ENCODE results near the gene SOX2.

The SOX2 gene

DNA sequence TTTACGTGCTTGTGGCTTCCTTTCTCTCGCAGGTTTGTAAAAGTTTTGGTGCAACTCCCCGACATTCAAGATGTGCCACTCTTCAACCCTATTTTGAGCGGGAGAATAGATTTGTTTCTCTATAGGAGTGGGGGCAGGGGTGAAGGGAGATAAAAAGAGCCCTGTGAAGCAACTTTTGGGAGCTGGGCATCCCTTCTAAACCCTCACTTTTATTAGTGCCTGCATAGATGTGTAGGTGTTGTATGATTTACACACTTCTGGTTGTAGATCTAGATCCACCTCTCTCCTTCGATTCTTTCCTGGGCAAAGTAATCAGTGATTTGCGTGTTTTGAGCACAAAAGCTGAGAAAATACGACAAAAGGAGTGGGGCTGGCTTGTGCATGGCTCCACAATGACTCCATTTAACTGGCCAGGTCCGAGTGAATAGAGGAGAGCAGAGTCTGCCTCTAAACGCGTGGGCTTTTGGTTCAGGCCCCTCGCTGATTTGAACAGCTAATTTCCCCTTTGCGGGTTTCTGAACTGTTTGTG is 17.7 kb downstream of the SOX2 start:
- no peaks in the 10 kb centered on the region for H3K36me3 ChIP-seq (ENCODE audit: control insufficient read depth, insufficient read depth, low read length)
- H3K4me1 ChIP-seq (ENCODE audit: control insufficient read depth, insufficient read depth, low read length, poor library complexity, severe bottlenecking): peaks cover 6% of the 10 kb centered on the region
- peaks cover 46% of the 10 kb centered on the region for H3K27me3 ChIP-seq (replicated peaks; ENCODE audit: control insufficient read depth, insufficient read depth, low read length, poor library complexity, severe bottlenecking)
- no peak overlapping the region for H3K4me3 ChIP-seq (ENCODE audit: insufficient read depth, low read depth, low read length, poor library complexity, severe bottlenecking)
- H3K27ac ChIP-seq (ENCODE audit: insufficient read depth, low read length, poor library complexity, severe bottlenecking): no peak overlapping the region
- no peaks in the 10 kb centered on the region for H3K9me3 ChIP-seq (ENCODE audit: control insufficient read depth, low read length)
- no peak for DNase-seq

DNA sequence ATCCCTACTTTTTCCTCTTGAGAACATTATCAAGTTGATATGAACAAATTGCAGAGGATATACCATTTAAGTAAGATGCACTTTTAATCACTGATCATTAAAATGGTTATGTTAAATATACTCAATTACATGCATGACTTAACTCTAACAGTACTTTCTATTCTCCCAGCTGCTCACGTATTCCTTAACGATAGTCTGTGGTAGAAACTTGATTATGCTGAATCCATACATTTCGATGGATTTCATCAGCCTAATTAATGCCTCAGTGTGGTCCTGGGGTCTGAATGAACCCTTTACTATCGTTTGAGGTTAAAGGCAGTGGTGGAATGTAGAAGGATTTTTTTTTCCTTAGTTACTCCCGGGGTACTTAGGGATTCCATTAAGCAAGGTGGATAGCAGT is 18.6 kb downstream of the SOX2 start:
- no peak for DNase-seq
- Histone ChIP-seq H3K27ac (ENCODE audit: insufficient read depth, low read length, poor library complexity, severe bottlenecking) (no peak overlapping the region), H3K27me3 (replicated peaks; ENCODE audit: control insufficient read depth, insufficient read depth, low read length, poor library complexity, severe bottlenecking) (peaks cover 38% of the 10 kb centered on the region), H3K9me3 (ENCODE audit: control insufficient read depth, low read length) (no peaks in the 10 kb centered on the region), H3K36me3 (ENCODE audit: control insufficient read depth, insufficient read depth, low read length) (no peaks in the 10 kb centered on the region), H3K4me3 (ENCODE audit: insufficient read depth, low read depth, low read length, poor library complexity, severe bottlenecking) (no peak overlapping the region), H3K4me1 (ENCODE audit: control insufficient read depth, insufficient read depth, low read length, poor library complexity, severe bottlenecking) (peaks cover 6% of the 10 kb centered on the region)

DNA sequence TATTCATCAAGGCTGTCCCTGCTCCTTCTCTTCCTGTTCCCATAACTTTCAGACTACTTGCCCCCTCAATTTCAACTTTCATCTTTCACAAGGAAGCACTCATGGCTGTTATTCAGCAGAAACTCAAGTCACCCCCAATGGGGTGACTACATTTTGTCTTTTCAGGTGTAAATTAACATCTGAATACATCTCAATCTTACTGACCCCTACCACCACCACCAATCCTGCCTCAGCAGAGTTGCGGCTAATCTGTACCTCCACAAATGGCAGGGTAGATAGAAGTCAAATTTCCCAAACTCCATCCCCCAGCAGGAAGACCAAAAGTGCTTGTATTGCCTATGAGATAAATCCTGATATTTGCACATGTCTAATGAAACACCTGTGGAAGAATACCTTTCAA is 19.2 kb downstream of the SOX2 start:
- Histone ChIP-seq H3K4me1 (ENCODE audit: control insufficient read depth, insufficient read depth, low read length, poor library complexity, severe bottlenecking) (peaks cover 6% of the 10 kb centered on the region), H3K27ac (ENCODE audit: insufficient read depth, low read length, poor library complexity, severe bottlenecking) (no peak overlapping the region), H3K9me3 (ENCODE audit: control insufficient read depth, low read length) (no peaks in the 10 kb centered on the region), H3K27me3 (replicated peaks; ENCODE audit: control insufficient read depth, insufficient read depth, low read length, poor library complexity, severe bottlenecking) (peaks cover 33% of the 10 kb centered on the region), H3K4me3 (ENCODE audit: insufficient read depth, low read depth, low read length, poor library complexity, severe bottlenecking) (no peak overlapping the region), H3K36me3 (ENCODE audit: control insufficient read depth, insufficient read depth, low read length) (no peaks in the 10 kb centered on the region)
- no peak for DNase-seq

DNA sequence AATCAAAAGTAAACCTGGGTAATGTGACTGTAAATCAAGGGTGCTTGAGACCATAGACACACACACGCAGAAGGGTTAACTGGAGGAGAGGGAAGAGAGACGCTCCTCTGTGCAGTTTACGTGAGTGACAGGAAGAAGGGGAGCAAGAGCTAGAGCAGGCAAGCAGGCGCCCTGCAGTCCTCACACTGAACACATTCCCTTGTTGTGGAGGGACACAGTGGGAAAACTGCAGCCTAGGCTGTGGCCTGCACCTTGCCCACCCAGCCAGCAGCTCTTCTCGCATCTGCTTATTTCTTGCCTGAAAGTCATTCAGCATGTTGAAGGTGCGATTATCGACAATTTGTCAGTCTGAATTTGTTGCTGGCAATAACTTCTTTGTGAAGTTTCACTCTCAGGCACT is 24.2 kb downstream of the SOX2 start:
- no peak overlapping the region for H3K27ac ChIP-seq (ENCODE audit: insufficient read depth, low read length, poor library complexity, severe bottlenecking)
- no peak for DNase-seq
- no peaks in the 10 kb centered on the region for H3K4me1 ChIP-seq (ENCODE audit: control insufficient read depth, insufficient read depth, low read length, poor library complexity, severe bottlenecking)
- no peaks in the 10 kb centered on the region for H3K36me3 ChIP-seq (ENCODE audit: control insufficient read depth, insufficient read depth, low read length)
- H3K9me3 ChIP-seq (ENCODE audit: control insufficient read depth, low read length): no peaks in the 10 kb centered on the region
- no peak overlapping the region for H3K4me3 ChIP-seq (ENCODE audit: insufficient read depth, low read depth, low read length, poor library complexity, severe bottlenecking)
- H3K27me3 ChIP-seq (replicated peaks; ENCODE audit: control insufficient read depth, insufficient read depth, low read length, poor library complexity, severe bottlenecking): no peaks in the 10 kb centered on the region

DNA sequence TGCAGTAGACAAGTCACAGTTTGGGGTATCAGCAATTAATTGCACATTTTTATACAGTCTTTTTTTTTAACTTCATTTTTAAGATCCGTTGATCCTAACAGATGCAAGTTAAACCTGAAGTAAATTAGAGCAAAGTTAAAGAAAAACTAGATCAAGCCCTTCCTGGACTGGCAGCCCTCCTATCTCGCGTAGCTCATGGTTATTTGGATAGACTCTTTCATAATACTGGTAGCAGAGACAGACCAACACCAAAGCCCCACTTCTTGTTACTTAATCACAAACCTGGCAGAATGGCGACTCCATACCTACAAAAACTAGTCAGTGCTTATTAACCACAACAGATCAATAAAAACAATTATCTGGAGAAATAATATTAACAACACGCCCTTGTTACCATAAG is 26.8 kb downstream of the SOX2 start:
- no peak for DNase-seq
- Histone ChIP-seq H3K9me3 (ENCODE audit: control insufficient read depth, low read length) (no peaks in the 10 kb centered on the region), H3K4me1 (ENCODE audit: control insufficient read depth, insufficient read depth, low read length, poor library complexity, severe bottlenecking) (no peaks in the 10 kb centered on the region)

DNA sequence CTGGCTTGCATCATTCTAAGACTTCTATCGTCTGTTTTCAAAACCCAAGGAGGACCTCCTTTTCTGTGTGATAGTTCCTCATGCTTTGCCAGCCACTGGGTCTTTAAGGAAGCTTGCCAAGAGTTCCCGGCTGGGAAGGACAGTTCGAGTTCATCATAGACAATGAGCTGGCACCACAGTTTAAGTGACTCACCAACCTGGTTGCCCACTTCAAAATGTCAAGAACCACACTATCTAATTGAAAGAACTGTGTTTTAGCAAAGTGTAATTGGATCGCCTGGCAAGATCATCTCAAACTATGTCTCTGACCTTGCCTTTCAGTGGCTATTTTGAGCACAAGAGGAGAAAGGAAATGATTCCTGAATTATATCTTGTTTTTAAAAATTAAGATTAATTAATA is 27.9 kb downstream of the SOX2 start:
- no peak for DNase-seq
- H3K4me3 ChIP-seq (ENCODE audit: insufficient read depth, low read depth, low read length, poor library complexity, severe bottlenecking): no peak overlapping the region
- H3K9me3 ChIP-seq (ENCODE audit: control insufficient read depth, low read length): no peaks in the 10 kb centered on the region
- no peaks in the 10 kb centered on the region for H3K27me3 ChIP-seq (replicated peaks; ENCODE audit: control insufficient read depth, insufficient read depth, low read length, poor library complexity, severe bottlenecking)
- H3K4me1 ChIP-seq (ENCODE audit: control insufficient read depth, insufficient read depth, low read length, poor library complexity, severe bottlenecking): no peaks in the 10 kb centered on the region
- H3K27ac ChIP-seq (ENCODE audit: insufficient read depth, low read length, poor library complexity, severe bottlenecking): no peak overlapping the region
- H3K36me3 ChIP-seq (ENCODE audit: control insufficient read depth, insufficient read depth, low read length): no peaks in the 10 kb centered on the region

More for the DNA sequence above, 26.8 kb downstream of the SOX2 start:
- Histone ChIP-seq H3K27ac (ENCODE audit: insufficient read depth, low read length, poor library complexity, severe bottlenecking) (no peak overlapping the region), H3K27me3 (replicated peaks; ENCODE audit: control insufficient read depth, insufficient read depth, low read length, poor library complexity, severe bottlenecking) (no peaks in the 10 kb centered on the region), H3K4me3 (ENCODE audit: insufficient read depth, low read depth, low read length, poor library complexity, severe bottlenecking) (no peak overlapping the region), H3K36me3 (ENCODE audit: control insufficient read depth, insufficient read depth, low read length) (no peaks in the 10 kb centered on the region)

DNA sequence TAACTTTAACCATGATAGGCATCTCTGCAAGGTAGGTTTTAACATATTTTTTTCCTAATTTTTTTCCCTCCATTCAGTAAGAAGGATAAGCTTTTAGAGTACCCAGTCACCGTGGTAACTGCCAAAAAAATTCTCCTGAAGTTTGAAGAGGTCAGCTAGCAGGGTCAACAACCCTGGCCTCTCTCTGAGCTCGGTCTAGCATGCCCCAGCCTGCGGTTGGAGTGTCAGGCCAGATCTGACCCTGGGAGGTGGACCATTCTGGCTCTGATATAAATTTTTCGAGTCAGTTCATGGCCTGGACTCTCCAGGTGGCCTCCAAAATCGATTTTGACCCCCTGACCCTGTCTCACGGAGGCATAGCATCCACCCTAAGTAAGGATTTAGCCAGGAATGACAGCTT is 29.7 kb downstream of the SOX2 start:
- Histone ChIP-seq H3K4me1 (ENCODE audit: control insufficient read depth, insufficient read depth, low read length, poor library complexity, severe bottlenecking) (no peaks in the 10 kb centered on the region), H3K4me3 (ENCODE audit: insufficient read depth, low read depth, low read length, poor library complexity, severe bottlenecking) (no peak overlapping the region), H3K36me3 (ENCODE audit: control insufficient read depth, insufficient read depth, low read length) (no peaks in the 10 kb centered on the region), H3K27ac (ENCODE audit: insufficient read depth, low read length, poor library complexity, severe bottlenecking) (no peak overlapping the region), H3K27me3 (replicated peaks; ENCODE audit: control insufficient read depth, insufficient read depth, low read length, poor library complexity, severe bottlenecking) (peaks cover 2% of the 10 kb centered on the region), H3K9me3 (ENCODE audit: control insufficient read depth, low read length) (no peaks in the 10 kb centered on the region)
- no peak for DNase-seq

DNA sequence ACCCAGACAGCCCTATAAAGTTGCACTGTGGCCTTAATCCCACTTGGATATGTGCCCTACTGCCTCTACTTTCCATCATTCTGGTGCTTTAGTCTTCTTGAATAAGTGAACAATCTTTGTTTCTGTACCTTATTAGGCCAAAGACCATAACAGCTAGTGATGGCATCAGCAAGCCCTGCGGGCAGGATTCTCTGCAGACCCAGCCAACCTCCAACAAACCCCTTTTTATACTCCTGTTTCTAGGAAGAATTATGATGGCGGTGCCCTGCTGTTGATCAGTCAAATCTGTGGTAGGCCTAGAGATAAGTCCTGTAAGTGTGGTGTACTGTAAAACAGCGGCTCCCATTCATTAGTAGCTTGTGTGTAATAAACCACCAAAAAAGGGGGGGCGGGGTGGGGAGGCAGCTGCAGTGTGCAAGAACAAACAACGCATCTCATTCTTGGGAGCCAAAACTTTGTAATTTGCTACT is 40.5 kb downstream of the SOX2 start:
- Histone ChIP-seq H3K27me3 (replicated peaks; ENCODE audit: control insufficient read depth, insufficient read depth, low read length, poor library complexity, severe bottlenecking) (no peaks in the 10 kb centered on the region), H3K36me3 (ENCODE audit: control insufficient read depth, insufficient read depth, low read length) (no peaks in the 10 kb centered on the region), H3K4me3 (ENCODE audit: insufficient read depth, low read depth, low read length, poor library complexity, severe bottlenecking) (no peak overlapping the region), H3K9me3 (ENCODE audit: control insufficient read depth, low read length) (no peaks in the 10 kb centered on the region), H3K4me1 (ENCODE audit: control insufficient read depth, insufficient read depth, low read length, poor library complexity, severe bottlenecking) (no peaks in the 10 kb centered on the region), H3K27ac (ENCODE audit: insufficient read depth, low read length, poor library complexity, severe bottlenecking) (no peak overlapping the region)
- DNase-seq: no peak

DNA sequence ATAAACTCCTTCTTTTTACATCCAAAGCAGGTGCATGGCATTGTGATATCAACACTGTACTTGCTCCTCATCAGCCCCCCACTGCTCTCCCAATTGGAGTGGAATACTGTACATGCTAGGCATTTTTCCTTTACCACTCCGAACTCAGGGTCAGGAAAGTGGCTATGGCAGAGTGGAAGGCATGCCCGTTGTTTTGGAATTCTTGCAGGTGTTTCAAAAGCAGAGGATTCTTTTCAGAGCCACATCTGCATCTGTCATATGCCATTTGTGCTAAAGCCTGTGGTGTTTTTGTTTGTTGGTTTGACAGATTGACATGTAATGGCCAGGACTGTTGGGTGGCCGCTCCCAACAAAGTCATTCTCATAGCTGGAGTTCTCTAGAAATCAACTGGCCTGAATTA is 41.7 kb downstream of the SOX2 start:
- Histone ChIP-seq H3K27me3 (replicated peaks; ENCODE audit: control insufficient read depth, insufficient read depth, low read length, poor library complexity, severe bottlenecking) (no peaks in the 10 kb centered on the region), H3K4me3 (ENCODE audit: insufficient read depth, low read depth, low read length, poor library complexity, severe bottlenecking) (no peak overlapping the region), H3K9me3 (ENCODE audit: control insufficient read depth, low read length) (no peaks in the 10 kb centered on the region), H3K27ac (ENCODE audit: insufficient read depth, low read length, poor library complexity, severe bottlenecking) (no peak overlapping the region), H3K4me1 (ENCODE audit: control insufficient read depth, insufficient read depth, low read length, poor library complexity, severe bottlenecking) (no peaks in the 10 kb centered on the region), H3K36me3 (ENCODE audit: control insufficient read depth, insufficient read depth, low read length) (no peaks in the 10 kb centered on the region)
- DNase-seq: no peak

DNA sequence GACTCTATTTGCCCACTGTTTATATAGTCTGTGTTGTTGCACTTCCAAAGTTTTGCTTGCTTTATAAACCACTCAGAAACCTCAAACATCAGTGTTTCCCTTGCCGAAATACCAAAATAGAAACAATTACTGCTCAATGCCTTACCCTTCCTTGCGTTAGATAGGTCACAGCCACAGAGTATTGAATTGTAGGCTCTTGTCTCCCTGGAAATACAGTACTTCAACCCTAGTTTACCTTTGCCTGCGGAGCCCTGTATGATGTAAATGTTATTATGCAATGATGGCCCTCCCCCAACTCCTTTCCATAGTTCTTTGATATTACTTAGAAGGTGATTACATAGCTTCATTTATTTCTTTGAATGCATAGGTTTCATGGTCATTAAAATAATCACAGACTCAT is 44.2 kb downstream of the SOX2 start:
- DNase-seq: no peak
- H3K27ac ChIP-seq (ENCODE audit: insufficient read depth, low read length, poor library complexity, severe bottlenecking): no peak overlapping the region
- H3K36me3 ChIP-seq (ENCODE audit: control insufficient read depth, insufficient read depth, low read length): no peaks in the 10 kb centered on the region

More for the DNA sequence above, 44.2 kb downstream of the SOX2 start:
- no peak overlapping the region for H3K4me3 ChIP-seq (ENCODE audit: insufficient read depth, low read depth, low read length, poor library complexity, severe bottlenecking)
- no peaks in the 10 kb centered on the region for H3K9me3 ChIP-seq (ENCODE audit: control insufficient read depth, low read length)
- no peaks in the 10 kb centered on the region for H3K4me1 ChIP-seq (ENCODE audit: control insufficient read depth, insufficient read depth, low read length, poor library complexity, severe bottlenecking)
- H3K27me3 ChIP-seq (replicated peaks; ENCODE audit: control insufficient read depth, insufficient read depth, low read length, poor library complexity, severe bottlenecking): no peaks in the 10 kb centered on the region

All from effector memory CD4-positive, alpha-beta T cell (primary cell).